WTC11 (cell line): ENCODE results near the gene MEGF11. TPM values are rescaled to one million over a fixed set of nuclear protein-coding genes. Genes with fewer than 3 reads are reported as not detected.

Source experiments
- ATAC-seq: fragments of 200-7000 bp; cut with Tn5 transposase; 2 replicates; pipeline ENCODE4 v1.10.0; 2021; ENCODE audit warnings: mild to moderate bottlenecking, moderate library complexity
- CTCF ChIA-PET: fragments of 300-600 bp; sonication (Branson Sonifier 250); formaldehyde crosslinking; loops from one replicate; lab custom pipeline; 2021; ENCODE audit warnings: antibody characterized with exemption; lab: Charles Lee
- POLR2A ChIA-PET: fragments of 350-600 bp; sonication (Branson Sonifier 250); formaldehyde crosslinking; loops from one replicate; lab custom pipeline; 2021; ENCODE audit warnings: antibody characterized with exemption; lab: Charles Lee
- DNase-seq: peaks from one replicate; pipeline ENCODE4 v3.0.0; 2021; ENCODE audit warnings: low spot score
- H3K27ac Mint-ChIP-seq: 2 replicates; pipeline ENCODE4 v1.8.0; 2021; ENCODE audit warnings: mixed read lengths
- H3K27me3 Mint-ChIP-seq: 2 replicates; pipeline ENCODE4 v1.8.0; 2021; ENCODE audit warnings: low read depth, mild to moderate bottlenecking, moderate library complexity, mixed read lengths
- H3K36me3 Mint-ChIP-seq: 2 replicates; pipeline ENCODE4 v1.8.0; 2021; ENCODE audit warnings: mixed read lengths
- H3K4me1 Mint-ChIP-seq: 2 replicates; pipeline ENCODE4 v1.8.0; 2022; ENCODE audit warnings: mixed read lengths
- H3K4me3 Mint-ChIP-seq: 2 replicates; pipeline ENCODE4 v1.8.0; 2021; ENCODE audit warnings: mild to moderate bottlenecking, moderate library complexity, mixed read lengths
- H3K9me3 Mint-ChIP-seq: 2 replicates; pipeline ENCODE4 v1.8.0; 2021; ENCODE audit warnings: mixed read lengths
- AR ChIP-seq: fragments of 250-450 bp; sonication (Bioruptor Pico); IDR thresholded peaks from 2 replicates; pipeline ENCODE4 v1.9.0; 2021; ENCODE audit warnings: mild to moderate bottlenecking
- CBFB ChIP-seq: sonication (generic); formaldehyde crosslinking; IDR thresholded peaks from 2 replicates; pipeline ENCODE4 v1.8.1; 2022; ENCODE audit warnings: mild to moderate bottlenecking, low read depth, missing genetic modification reagents
- GTF2I ChIP-seq: fragments of 250-450 bp; sonication (Bioruptor Pico); conservative IDR thresholded peaks from 2 replicates; pipeline ENCODE4 v1.4.0; 2021; ENCODE audit warnings: mild to moderate bottlenecking
- MXD4 ChIP-seq: fragments of 250-450 bp; sonication (Bioruptor Pico); IDR thresholded peaks from 2 replicates; pipeline ENCODE4 v1.8.0; 2021; ENCODE audit warnings: mild to moderate bottlenecking, moderate library complexity, borderline replicate concordance
- NFATC4 ChIP-seq: fragments of 250-450 bp; sonication (Bioruptor Pico); IDR thresholded peaks from 2 replicates; pipeline ENCODE4 v1.9.0; 2021; ENCODE audit warnings: mild to moderate bottlenecking
- NFE2L1 ChIP-seq: sonication (generic); formaldehyde crosslinking; IDR thresholded peaks from 2 replicates; pipeline ENCODE4 v1.8.1; 2023; ENCODE audit warnings: missing genetic modification reagents
- PREB ChIP-seq: sonication (generic); formaldehyde crosslinking; IDR thresholded peaks from 2 replicates; pipeline ENCODE4 v1.8.1; 2022; ENCODE audit warnings: mild to moderate bottlenecking, missing genetic modification reagents, moderate library complexity, borderline replicate concordance
- PRRX2 ChIP-seq: fragments of 250-450 bp; sonication (Bioruptor Pico); IDR thresholded peaks from 2 replicates; pipeline ENCODE4 v1.8.0; 2021; ENCODE audit warnings: mild to moderate bottlenecking
- SMAD4 ChIP-seq: sonication (generic); formaldehyde crosslinking; IDR thresholded peaks from 2 replicates; pipeline ENCODE4 v1.8.0; 2022; ENCODE audit warnings: mild to moderate bottlenecking, missing genetic modification reagents
- SP1 ChIP-seq: sonication (generic); formaldehyde crosslinking; conservative IDR thresholded peaks from 2 replicates; pipeline ENCODE4 v1.8.1; 2022; ENCODE audit warnings: missing genetic modification reagents
- TEAD1 ChIP-seq: sonication (generic); formaldehyde crosslinking; IDR thresholded peaks from 2 replicates; pipeline ENCODE4 v1.8.0; 2022; ENCODE audit warnings: mild to moderate bottlenecking, missing genetic modification reagents
- TEAD4 ChIP-seq: sonication (generic); formaldehyde crosslinking; IDR thresholded peaks from 2 replicates; pipeline ENCODE4 v1.8.0; 2022; ENCODE audit warnings: mild to moderate bottlenecking, missing genetic modification reagents
- ZNF138 ChIP-seq: sonication (generic); formaldehyde crosslinking; conservative IDR thresholded peaks from 2 replicates; pipeline ENCODE4 v1.8.1; 2022; ENCODE audit warnings: mild to moderate bottlenecking, moderate library complexity, missing genetic modification reagents
- ZNF219 ChIP-seq: sonication (generic); formaldehyde crosslinking; IDR thresholded peaks from 2 replicates; pipeline ENCODE4 v1.8.0; 2023; ENCODE audit warnings: missing genetic modification reagents, mild to moderate bottlenecking, borderline replicate concordance
- ZNF317 ChIP-seq: sonication (generic); formaldehyde crosslinking; IDR thresholded peaks from 2 replicates; pipeline ENCODE4 v1.8.1; 2023; ENCODE audit warnings: low read depth, mild to moderate bottlenecking, moderate library complexity, missing genetic modification reagents, borderline replicate concordance
- ZNF396 ChIP-seq: fragments of 250-450 bp; sonication (Bioruptor Pico); IDR thresholded peaks from 2 replicates; pipeline ENCODE4 v1.8.0; 2021; ENCODE audit warnings: mild to moderate bottlenecking, moderate library complexity, borderline replicate concordance
- ZSCAN18 ChIP-seq: fragments of 250-450 bp; sonication (Bioruptor Pico); IDR thresholded peaks from 2 replicates; pipeline ENCODE4 v2.1.2; 2022; ENCODE audit warnings: mild to moderate bottlenecking, moderate library complexity
- total RNA-seq: library from RNA; stranded (reverse); gene quantifications from 3 replicates; pipeline ENCODE4 v1.2.3, GENCODE V29; 2021
- TF ChIP-seq, protein P1 (sequence below): sonication (generic); formaldehyde crosslinking; IDR thresholded peaks from 2 replicates; pipeline ENCODE4 v1.8.1; 2023; ENCODE audit warnings: mild to moderate bottlenecking, missing genetic modification reagents
- TF ChIP-seq, protein P2 (sequence below): fragments of 250-450 bp; sonication (Bioruptor Pico); IDR thresholded peaks from 2 replicates; pipeline ENCODE4 v1.9.0; 2021; ENCODE audit warnings: mild to moderate bottlenecking
- TF ChIP-seq, protein P3 (sequence below): sonication (generic); formaldehyde crosslinking; IDR thresholded peaks from 2 replicates; pipeline ENCODE4 v1.8.0; 2022; ENCODE audit warnings: missing genetic modification reagents
- TF ChIP-seq, protein P4 (sequence below): fragments of 250-450 bp; sonication (Bioruptor Pico); IDR thresholded peaks from 2 replicates; pipeline ENCODE4 v1.9.0; 2021; ENCODE audit warnings: moderate library complexity, mild to moderate bottlenecking, inconsistent platforms, borderline replicate concordance
- TF ChIP-seq, protein P5 (sequence below): sonication (generic); formaldehyde crosslinking; IDR thresholded peaks from 2 replicates; pipeline ENCODE4 v1.8.1; 2022; ENCODE audit warnings: mild to moderate bottlenecking, moderate library complexity, missing genetic modification reagents

Gene MEGF11
- total RNA-seq, 1 experiment from 2014 or later: 3.3 TPM

DNA sequence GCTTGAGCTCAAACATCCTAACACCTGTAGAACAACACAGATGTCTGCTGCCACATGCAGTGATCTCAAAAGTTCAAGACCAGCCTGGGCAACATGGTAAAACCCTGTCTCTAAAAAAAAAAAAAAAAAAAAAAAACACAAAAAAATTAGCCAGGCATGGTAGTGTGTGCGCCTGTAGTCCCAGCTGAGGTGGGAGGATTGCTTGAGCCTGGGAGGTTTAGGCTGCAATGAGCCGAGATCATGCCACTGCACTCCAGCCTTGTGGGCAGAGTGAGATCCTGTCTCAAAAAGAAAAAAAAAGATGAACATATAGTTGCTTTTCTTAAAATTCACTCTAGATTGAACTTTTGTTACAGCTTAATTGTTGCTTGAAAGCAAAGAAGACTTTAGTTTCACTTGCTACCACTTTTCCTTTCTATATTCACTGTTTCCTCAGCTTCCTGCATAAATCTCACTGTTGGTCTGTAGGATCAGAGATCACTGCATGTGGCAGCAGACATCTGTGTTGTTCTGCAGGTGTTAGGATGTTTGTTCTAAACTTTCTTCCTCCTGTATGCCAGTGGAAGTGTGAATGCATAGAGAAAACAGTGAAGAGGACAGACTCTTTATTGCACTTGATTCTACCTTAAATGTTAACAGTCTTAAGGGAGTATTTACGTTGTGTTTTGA, 371.6 kb downstream of the MEGF11 start:
- ATAC-seq (no peak), DNase-seq (no peak)
- POLR2A ChIA-PET: no interaction called here
- no peak overlapping the region for H3K4me3 Mint-ChIP-seq
- TF ChIP-seq, protein P1, sequence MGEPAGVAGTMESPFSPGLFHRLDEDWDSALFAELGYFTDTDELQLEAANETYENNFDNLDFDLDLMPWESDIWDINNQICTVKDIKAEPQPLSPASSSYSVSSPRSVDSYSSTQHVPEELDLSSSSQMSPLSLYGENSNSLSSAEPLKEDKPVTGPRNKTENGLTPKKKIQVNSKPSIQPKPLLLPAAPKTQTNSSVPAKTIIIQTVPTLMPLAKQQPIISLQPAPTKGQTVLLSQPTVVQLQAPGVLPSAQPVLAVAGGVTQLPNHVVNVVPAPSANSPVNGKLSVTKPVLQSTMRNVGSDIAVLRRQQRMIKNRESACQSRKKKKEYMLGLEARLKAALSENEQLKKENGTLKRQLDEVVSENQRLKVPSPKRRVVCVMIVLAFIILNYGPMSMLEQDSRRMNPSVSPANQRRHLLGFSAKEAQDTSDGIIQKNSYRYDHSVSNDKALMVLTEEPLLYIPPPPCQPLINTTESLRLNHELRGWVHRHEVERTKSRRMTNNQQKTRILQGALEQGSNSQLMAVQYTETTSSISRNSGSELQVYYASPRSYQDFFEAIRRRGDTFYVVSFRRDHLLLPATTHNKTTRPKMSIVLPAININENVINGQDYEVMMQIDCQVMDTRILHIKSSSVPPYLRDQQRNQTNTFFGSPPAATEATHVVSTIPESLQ: no peak
- TF ChIP-seq MXD4 (no peak), AR (CRISPR knock-in tag) (no peak), PRRX2 (no peak), TEAD1 (no peak), SP1 (no peak), ZNF396 (CRISPR knock-in tag) (no peak), SMAD4 (CRISPR knock-in tag) (no peak), ZSCAN18 (no peak)
- TF ChIP-seq, protein P2, sequence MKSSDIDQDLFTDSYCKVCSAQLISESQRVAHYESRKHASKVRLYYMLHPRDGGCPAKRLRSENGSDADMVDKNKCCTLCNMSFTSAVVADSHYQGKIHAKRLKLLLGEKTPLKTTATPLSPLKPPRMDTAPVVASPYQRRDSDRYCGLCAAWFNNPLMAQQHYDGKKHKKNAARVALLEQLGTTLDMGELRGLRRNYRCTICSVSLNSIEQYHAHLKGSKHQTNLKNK (CRISPR knock-in tag): no peak
- H3K9me3 Mint-ChIP-seq: no peaks in the 10 kb centered on the region
- CTCF ChIA-PET: interaction anchor here (0.7 to 1.7 kb wide), 5 partner anchors 19 to 127 kb away, joined by 3 to 7 read pairs (median 4); no protein-coding TSS in a partner anchor
- peaks cover 19% of the 10 kb centered on the region for H3K4me1 Mint-ChIP-seq
- peaks cover 59% of the 10 kb centered on the region for H3K36me3 Mint-ChIP-seq
- H3K27ac Mint-ChIP-seq: peak overlapping the region; percentile 60; the same call in 1 of the 2 replicates
- H3K27me3 Mint-ChIP-seq: no peaks in the 10 kb centered on the region

DNA sequence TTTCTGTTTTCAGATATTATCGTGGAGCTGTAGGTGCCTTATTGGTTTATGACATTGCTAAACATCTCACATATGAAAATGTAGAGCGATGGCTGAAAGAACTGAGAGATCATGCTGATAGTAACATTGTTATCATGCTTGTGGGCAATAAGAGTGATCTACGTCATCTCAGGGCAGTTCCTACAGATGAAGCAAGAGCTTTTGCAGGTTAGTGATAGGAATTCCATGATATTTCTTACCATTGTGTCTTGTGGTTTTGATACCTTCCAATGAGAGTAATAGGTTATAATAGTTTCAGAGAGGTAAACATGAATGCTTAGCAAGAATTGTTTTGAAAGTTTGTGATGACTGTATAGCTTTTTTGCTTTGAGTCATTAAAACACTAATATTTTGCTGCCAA, 375.8 kb downstream of the MEGF11 start:
- CTCF ChIA-PET: interaction anchor here (1.4 kb wide), 1 partner anchor 15 kb away, joined by 4 read pairs; no protein-coding TSS in a partner anchor
- TF ChIP-seq CBFB (CRISPR knock-in tag): no peak
- TF ChIP-seq, protein P3, sequence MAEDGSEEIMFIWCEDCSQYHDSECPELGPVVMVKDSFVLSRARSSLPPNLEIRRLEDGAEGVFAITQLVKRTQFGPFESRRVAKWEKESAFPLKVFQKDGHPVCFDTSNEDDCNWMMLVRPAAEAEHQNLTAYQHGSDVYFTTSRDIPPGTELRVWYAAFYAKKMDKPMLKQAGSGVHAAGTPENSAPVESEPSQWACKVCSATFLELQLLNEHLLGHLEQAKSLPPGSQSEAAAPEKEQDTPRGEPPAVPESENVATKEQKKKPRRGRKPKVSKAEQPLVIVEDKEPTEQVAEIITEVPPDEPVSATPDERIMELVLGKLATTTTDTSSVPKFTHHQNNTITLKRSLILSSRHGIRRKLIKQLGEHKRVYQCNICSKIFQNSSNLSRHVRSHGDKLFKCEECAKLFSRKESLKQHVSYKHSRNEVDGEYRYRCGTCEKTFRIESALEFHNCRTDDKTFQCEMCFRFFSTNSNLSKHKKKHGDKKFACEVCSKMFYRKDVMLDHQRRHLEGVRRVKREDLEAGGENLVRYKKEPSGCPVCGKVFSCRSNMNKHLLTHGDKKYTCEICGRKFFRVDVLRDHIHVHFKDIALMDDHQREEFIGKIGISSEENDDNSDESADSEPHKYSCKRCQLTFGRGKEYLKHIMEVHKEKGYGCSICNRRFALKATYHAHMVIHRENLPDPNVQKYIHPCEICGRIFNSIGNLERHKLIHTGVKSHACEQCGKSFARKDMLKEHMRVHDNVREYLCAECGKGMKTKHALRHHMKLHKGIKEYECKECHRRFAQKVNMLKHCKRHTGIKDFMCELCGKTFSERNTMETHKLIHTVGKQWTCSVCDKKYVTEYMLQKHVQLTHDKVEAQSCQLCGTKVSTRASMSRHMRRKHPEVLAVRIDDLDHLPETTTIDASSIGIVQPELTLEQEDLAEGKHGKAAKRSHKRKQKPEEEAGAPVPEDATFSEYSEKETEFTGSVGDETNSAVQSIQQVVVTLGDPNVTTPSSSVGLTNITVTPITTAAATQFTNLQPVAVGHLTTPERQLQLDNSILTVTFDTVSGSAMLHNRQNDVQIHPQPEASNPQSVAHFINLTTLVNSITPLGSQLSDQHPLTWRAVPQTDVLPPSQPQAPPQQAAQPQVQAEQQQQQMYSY (CRISPR knock-in tag): no peak
- no peak for TF ChIP-seq GTF2I
- TF ChIP-seq ZNF138 (CRISPR knock-in tag): no peak
- TF ChIP-seq NFATC4 (CRISPR knock-in tag): no peak
- TF ChIP-seq, protein P2 (CRISPR knock-in tag): no peak
- TF ChIP-seq ZNF317 (CRISPR knock-in tag): no peak
- TF ChIP-seq, protein P4, sequence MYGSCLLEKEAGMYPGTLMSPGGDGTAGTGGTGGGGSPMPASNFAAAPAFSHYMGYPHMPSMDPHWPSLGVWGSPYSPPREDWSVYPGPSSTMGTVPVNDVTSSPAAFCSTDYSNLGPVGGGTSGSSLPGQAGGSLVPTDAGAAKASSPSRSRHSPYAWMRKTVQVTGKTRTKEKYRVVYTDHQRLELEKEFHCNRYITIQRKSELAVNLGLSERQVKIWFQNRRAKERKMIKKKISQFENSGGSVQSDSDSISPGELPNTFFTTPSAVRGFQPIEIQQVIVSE (CRISPR knock-in tag): no peak
- TF ChIP-seq ZNF219: no peak
- no peak for TF ChIP-seq TEAD4
- TF ChIP-seq PREB (CRISPR knock-in tag): no peak
- TF ChIP-seq, protein P5, sequence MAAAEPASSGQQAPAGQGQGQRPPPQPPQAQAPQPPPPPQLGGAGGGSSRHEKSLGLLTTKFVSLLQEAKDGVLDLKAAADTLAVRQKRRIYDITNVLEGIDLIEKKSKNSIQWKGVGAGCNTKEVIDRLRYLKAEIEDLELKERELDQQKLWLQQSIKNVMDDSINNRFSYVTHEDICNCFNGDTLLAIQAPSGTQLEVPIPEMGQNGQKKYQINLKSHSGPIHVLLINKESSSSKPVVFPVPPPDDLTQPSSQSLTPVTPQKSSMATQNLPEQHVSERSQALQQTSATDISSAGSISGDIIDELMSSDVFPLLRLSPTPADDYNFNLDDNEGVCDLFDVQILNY (CRISPR knock-in tag): no peak
- no peak for TF ChIP-seq NFE2L1 (CRISPR knock-in tag)

More for the DNA sequence above, 375.8 kb downstream of the MEGF11 start:
- Mint-ChIP-seq H3K36me3 (peaks cover 40% of the 10 kb centered on the region), H3K4me3 (no peak overlapping the region), H3K27me3 (no peaks in the 10 kb centered on the region), H3K27ac (no peak overlapping the region), H3K9me3 (no peaks in the 10 kb centered on the region), H3K4me1 (peaks cover 7% of the 10 kb centered on the region)
- ATAC-seq (no peak), DNase-seq (no peak)
- POLR2A ChIA-PET: no interaction called here
